ENCODE data around the gene NAT14. TPM values are rescaled to one million over a fixed set of nuclear protein-coding genes. Genes with fewer than 3 reads are reported as not detected.

NAT14 gene
- total and polyA plus RNA-seq, 8 donors = 4.3 to 22.1 (median 8.7) TPM; not detected in 3

- TF ChIP-seq POLR2A (IDR thresholded peaks at IDR 0.05) (no peak), CTCF (IDR thresholded peaks at IDR 0.05) (no peak), POLR2AphosphoS5 (IDR thresholded peaks at IDR 0.05) (no peak), EP300 (IDR thresholded peaks at IDR 0.05) (no peak)
- Histone ChIP-seq H3K27ac (peak overlapping the region in 4 of 5 donors; percentile 68 to 88 (median 84)), H3K27me3 (no peaks in the 10 kb centered on the region), H3K4me1 (peaks cover 0 to 15% (median 10%) of the 10 kb centered on the region in 4 donors), H3K36me3 (peaks cover 0 to 27% (median 10%) of the 10 kb centered on the region in 4 donors), H3K9me3 (no peaks in the 10 kb centered on the region), H3K4me3 (peak overlapping the region; percentile 44 to 47 (median 46))
- 27 to 37% (median 30%) methylated on average over 13 of the region's 13 CpGs for WGBS, 5 donors
- DNase-seq = no peak
- intact Hi-C loops (cut with DNase I; ENCODE audit: low total_unique reads) = loop anchor here (5.0 kb wide), 1 partner anchor 37 kb away; no protein-coding TSS in a partner anchor
Observed at GRCh38 chr19:55504252-55504603, 19.2 kb downstream of the NAT14 start.

- intact Hi-C loops (cut with DNase I; ENCODE audit: low total_unique reads) = loop anchor here (5.0 kb wide), 1 partner anchor 38 kb away; no protein-coding TSS in a partner anchor
Observed at GRCh38 chr19:55504981-55505380, 20.0 kb downstream of the NAT14 start.

GRCh38 chr19:55508120-55508519, 23.1 kb downstream of the NAT14 start:
- no peak overlapping the region for H3K27ac ChIP-seq
- peaks cover 0 to 5% (median 0%) of the 10 kb centered on the region in 4 donors for H3K36me3 ChIP-seq
- H3K4me1 ChIP-seq = peaks cover 0 to 12% (median 10%) of the 10 kb centered on the region in 4 donors
- DNase-seq = no peak
- intact Hi-C loops (cut with DNase I; ENCODE audit: low total_unique reads) = no loop called here
- no peak for TF ChIP-seq CTCF (IDR thresholded peaks at IDR 0.05)
- no peak for TF ChIP-seq EP300 (IDR thresholded peaks at IDR 0.05)
- TF ChIP-seq POLR2AphosphoS5 (IDR thresholded peaks at IDR 0.05) = no peak
- no peak for TF ChIP-seq POLR2A (IDR thresholded peaks at IDR 0.05)
- no peaks in the 10 kb centered on the region for H3K9me3 ChIP-seq
- peaks cover 0 to 6% (median 0%) of the 10 kb centered on the region in 3 donors for H3K27me3 ChIP-seq
- H3K4me3 ChIP-seq = no peak overlapping the region
- 56 to 80% (median 74%) methylated on average over 10 of the region's 10 CpGs for WGBS, 5 donors

More at GRCh38 chr19:55504981-55505380, 20.0 kb downstream of the NAT14 start:
- Histone ChIP-seq H3K27ac (no peak overlapping the region), H3K27me3 (no peaks in the 10 kb centered on the region), H3K4me3 (no peak overlapping the region), H3K4me1 (peaks cover 0 to 12% (median 10%) of the 10 kb centered on the region in 4 donors), H3K36me3 (peaks cover 0 to 20% (median 8%) of the 10 kb centered on the region in 4 donors), H3K9me3 (no peaks in the 10 kb centered on the region)
- DNase-seq = no peak
- WGBS, 5 donors = 80 to 85% (median 83%) methylated on average over 11 of the region's 11 CpGs
- no peak for TF ChIP-seq POLR2AphosphoS5 (IDR thresholded peaks at IDR 0.05)
- no peak for TF ChIP-seq EP300 (IDR thresholded peaks at IDR 0.05)
- TF ChIP-seq CTCF (IDR thresholded peaks at IDR 0.05) = no peak

GRCh38 chr19:55516878-55517620, 32.1 kb downstream of the NAT14 start:
- peak; percentile 97 for DNase-seq
- TF ChIP-seq POLR2A (IDR thresholded peaks at IDR 0.05) (no peak), CTCF (IDR thresholded peaks at IDR 0.05) (peak in 5 of 7 experiments; percentile 77 to 98 (median 88)), POLR2AphosphoS5 (IDR thresholded peaks at IDR 0.05) (peak; percentile 22 to 91 (median 75))
- Histone ChIP-seq H3K27ac (peak overlapping the region; percentile 87 to 93 (median 91)), H3K4me1 (peaks cover 8 to 23% (median 18%) of the 10 kb centered on the region in 4 donors), H3K27me3 (peaks cover 0 to 7% (median 0%) of the 10 kb centered on the region in 3 donors), H3K4me3 (peak overlapping the region; percentile 40 to 57 (median 50)), H3K9me3 (no peaks in the 10 kb centered on the region), H3K36me3 (peaks cover 0 to 8% (median 0%) of the 10 kb centered on the region in 4 donors)
- 5 to 7% (median 6%) methylated on average over 22 to 61 of the region's 61 CpGs for WGBS, 5 donors
- intact Hi-C loops (cut with DNase I; ENCODE audit: low total_unique reads) = no loop called here

All from stomach (tissue), 9 donors.